ENCODE results near the gene GPR27.

- TF ChIP-seq, protein P1, sequence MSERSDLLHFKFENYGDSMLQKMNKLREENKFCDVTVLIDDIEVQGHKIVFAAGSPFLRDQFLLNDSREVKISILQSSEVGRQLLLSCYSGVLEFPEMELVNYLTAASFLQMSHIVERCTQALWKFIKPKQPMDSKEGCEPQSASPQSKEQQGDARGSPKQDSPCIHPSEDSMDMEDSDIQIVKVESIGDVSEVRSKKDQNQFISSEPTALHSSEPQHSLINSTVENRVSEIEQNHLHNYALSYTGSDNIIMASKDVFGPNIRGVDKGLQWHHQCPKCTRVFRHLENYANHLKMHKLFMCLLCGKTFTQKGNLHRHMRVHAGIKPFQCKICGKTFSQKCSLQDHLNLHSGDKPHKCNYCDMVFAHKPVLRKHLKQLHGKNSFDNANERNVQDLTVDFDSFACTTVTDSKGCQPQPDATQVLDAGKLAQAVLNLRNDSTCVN (tag by site-specific recombination; optimal IDR thresholded peaks at IDR 0.05) = no peak
- TF ChIP-seq, protein P2, sequence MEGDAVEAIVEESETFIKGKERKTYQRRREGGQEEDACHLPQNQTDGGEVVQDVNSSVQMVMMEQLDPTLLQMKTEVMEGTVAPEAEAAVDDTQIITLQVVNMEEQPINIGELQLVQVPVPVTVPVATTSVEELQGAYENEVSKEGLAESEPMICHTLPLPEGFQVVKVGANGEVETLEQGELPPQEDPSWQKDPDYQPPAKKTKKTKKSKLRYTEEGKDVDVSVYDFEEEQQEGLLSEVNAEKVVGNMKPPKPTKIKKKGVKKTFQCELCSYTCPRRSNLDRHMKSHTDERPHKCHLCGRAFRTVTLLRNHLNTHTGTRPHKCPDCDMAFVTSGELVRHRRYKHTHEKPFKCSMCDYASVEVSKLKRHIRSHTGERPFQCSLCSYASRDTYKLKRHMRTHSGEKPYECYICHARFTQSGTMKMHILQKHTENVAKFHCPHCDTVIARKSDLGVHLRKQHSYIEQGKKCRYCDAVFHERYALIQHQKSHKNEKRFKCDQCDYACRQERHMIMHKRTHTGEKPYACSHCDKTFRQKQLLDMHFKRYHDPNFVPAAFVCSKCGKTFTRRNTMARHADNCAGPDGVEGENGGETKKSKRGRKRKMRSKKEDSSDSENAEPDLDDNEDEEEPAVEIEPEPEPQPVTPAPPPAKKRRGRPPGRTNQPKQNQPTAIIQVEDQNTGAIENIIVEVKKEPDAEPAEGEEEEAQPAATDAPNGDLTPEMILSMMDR (tag by site-specific recombination; IDR thresholded peaks at IDR 0.05) = no peak
- TF ChIP-seq ZNF175 (tag by site-specific recombination; IDR thresholded peaks at IDR 0.05) = no peak
Measured at GRCh38 chr3:71786217-71786549, 32.5 kb downstream of the GPR27 start.

Measured in HEK293 (cell line).